GM06990 (cell line): ENCODE measurements around the gene PTH.

Experiments
- DNase-seq: peaks from one replicate; pipeline ENCODE4 v3.0.0-alpha.2; 2011; ENCODE audit not compliant: insufficient read length; ENCODE audit errors: extremely low read depth
- H3K27me3 ChIP-seq: replicated peaks from 2 replicates; pipeline ENCODE4 v1.6.0; 2011; ENCODE audit warnings: low read length; ENCODE audit not compliant: control insufficient read depth, insufficient read depth
- H3K36me3 ChIP-seq: 2 replicates; pipeline ENCODE4 v1.5.1; 2011; ENCODE audit warnings: low read length; ENCODE audit not compliant: control insufficient read depth, insufficient read depth
- H3K4me3 ChIP-seq: replicated peaks from 2 replicates; pipeline ENCODE4 v1.5.1; 2011; ENCODE audit warnings: low read depth, mild to moderate bottlenecking, control low read depth, low read length
- TF ChIP-seq, protein P1 (sequence below): IDR thresholded peaks from 2 replicates; pipeline ENCODE4 v1.5.1; 2011; ENCODE audit warnings: low read length, control low read depth, mild to moderate bottlenecking, inconsistent platforms; ENCODE audit not compliant: insufficient read depth, poor library complexity, severe bottlenecking

Gene PTH

DNA sequence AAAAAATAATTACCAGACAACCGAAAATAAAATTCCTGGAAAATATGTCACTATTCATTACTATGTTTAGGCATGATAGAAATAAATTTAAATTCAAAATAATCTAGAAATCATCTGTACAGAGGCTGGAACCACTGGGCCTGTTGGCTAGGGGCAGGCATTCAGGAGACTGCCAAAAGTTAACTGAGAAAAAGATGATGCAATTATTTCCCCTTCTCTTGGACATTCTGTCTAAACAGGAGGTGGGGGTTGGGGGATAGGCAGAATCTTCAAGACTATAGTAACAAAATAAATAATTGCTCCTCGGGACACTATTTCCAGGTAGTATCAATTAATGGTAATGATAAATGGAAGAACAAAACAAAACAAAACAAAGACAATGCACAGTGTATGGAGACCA is 46.9 kb downstream of the PTH start:
- TF ChIP-seq, protein P1, sequence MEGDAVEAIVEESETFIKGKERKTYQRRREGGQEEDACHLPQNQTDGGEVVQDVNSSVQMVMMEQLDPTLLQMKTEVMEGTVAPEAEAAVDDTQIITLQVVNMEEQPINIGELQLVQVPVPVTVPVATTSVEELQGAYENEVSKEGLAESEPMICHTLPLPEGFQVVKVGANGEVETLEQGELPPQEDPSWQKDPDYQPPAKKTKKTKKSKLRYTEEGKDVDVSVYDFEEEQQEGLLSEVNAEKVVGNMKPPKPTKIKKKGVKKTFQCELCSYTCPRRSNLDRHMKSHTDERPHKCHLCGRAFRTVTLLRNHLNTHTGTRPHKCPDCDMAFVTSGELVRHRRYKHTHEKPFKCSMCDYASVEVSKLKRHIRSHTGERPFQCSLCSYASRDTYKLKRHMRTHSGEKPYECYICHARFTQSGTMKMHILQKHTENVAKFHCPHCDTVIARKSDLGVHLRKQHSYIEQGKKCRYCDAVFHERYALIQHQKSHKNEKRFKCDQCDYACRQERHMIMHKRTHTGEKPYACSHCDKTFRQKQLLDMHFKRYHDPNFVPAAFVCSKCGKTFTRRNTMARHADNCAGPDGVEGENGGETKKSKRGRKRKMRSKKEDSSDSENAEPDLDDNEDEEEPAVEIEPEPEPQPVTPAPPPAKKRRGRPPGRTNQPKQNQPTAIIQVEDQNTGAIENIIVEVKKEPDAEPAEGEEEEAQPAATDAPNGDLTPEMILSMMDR: no peak
- Histone ChIP-seq H3K4me3 (no peak overlapping the region), H3K36me3 (no peaks in the 10 kb centered on the region), H3K27me3 (no peaks in the 10 kb centered on the region)
- no peak for DNase-seq

- TF ChIP-seq, protein P1: no peak
- no peak for DNase-seq
- Histone ChIP-seq H3K4me3 (no peak overlapping the region), H3K36me3 (no peaks in the 10 kb centered on the region; the same call in 1 of the 2 replicates), H3K27me3 (no peaks in the 10 kb centered on the region)
Measured at GRCh38 chr11:13446444-13446843, 49.4 kb downstream of the PTH start.

- TF ChIP-seq, protein P1: no peak
- no peak for DNase-seq
- no peaks in the 10 kb centered on the region for H3K27me3 ChIP-seq
- H3K36me3 ChIP-seq: no peaks in the 10 kb centered on the region; the same call in 1 of the 2 replicates
- H3K4me3 ChIP-seq: no peak overlapping the region
Measured at GRCh38 chr11:13445588-13445987, 50.2 kb downstream of the PTH start.
